ENCODE data around the gene HSF2BP. TPM values are rescaled to one million over a fixed set of nuclear protein-coding genes. Genes with fewer than 3 reads are reported as not detected.
"Not testable (repeated sequence)": the region's sequence is repeated elsewhere in the genome, so short reads cannot be mapped to it uniquely, and the experiment has no call there.

The HSF2BP gene
- total RNA-seq, 1 donor from 2014 or later: 1.0 TPM

- not testable (repeated sequence) for DNase-seq; H3K27me3 Mint-ChIP-seq (ENCODE audit: unreplicated experiment); H3K4me3 Mint-ChIP-seq (ENCODE audit: unreplicated experiment); H3K36me3 Mint-ChIP-seq (ENCODE audit: unreplicated experiment); H3K27ac Mint-ChIP-seq (ENCODE audit: unreplicated experiment); H3K9me3 Mint-ChIP-seq (ENCODE audit: unreplicated experiment); H3K4me1 Mint-ChIP-seq (ENCODE audit: low read depth, unreplicated experiment)
Measured at GRCh38 chr21:43488235-43488634, 171.1 kb downstream of the HSF2BP start.

GRCh38 chr21:43486051-43486450 is 173.2 kb downstream of the HSF2BP start:
- H3K27ac Mint-ChIP-seq (ENCODE audit: unreplicated experiment); H3K4me3 Mint-ChIP-seq (ENCODE audit: unreplicated experiment); H3K4me1 Mint-ChIP-seq (ENCODE audit: low read depth, unreplicated experiment): not testable (repeated sequence)

GRCh38 chr21:43485016-43485415 is 174.3 kb downstream of the HSF2BP start:
- not testable (repeated sequence) for H3K27me3 Mint-ChIP-seq (ENCODE audit: unreplicated experiment); H3K9me3 Mint-ChIP-seq (ENCODE audit: unreplicated experiment); H3K4me3 Mint-ChIP-seq (ENCODE audit: unreplicated experiment); H3K36me3 Mint-ChIP-seq (ENCODE audit: unreplicated experiment); DNase-seq; H3K27ac Mint-ChIP-seq (ENCODE audit: unreplicated experiment); H3K4me1 Mint-ChIP-seq (ENCODE audit: low read depth, unreplicated experiment)

More at GRCh38 chr21:43486051-43486450, 173.2 kb downstream of the HSF2BP start:
- not testable (repeated sequence) for DNase-seq; H3K36me3 Mint-ChIP-seq (ENCODE audit: unreplicated experiment); H3K27me3 Mint-ChIP-seq (ENCODE audit: unreplicated experiment); H3K9me3 Mint-ChIP-seq (ENCODE audit: unreplicated experiment)

GRCh38 chr21:43479197-43479596 is 180.1 kb downstream of the HSF2BP start:
- not testable (repeated sequence) for H3K4me3 Mint-ChIP-seq (ENCODE audit: unreplicated experiment); DNase-seq; H3K4me1 Mint-ChIP-seq (ENCODE audit: low read depth, unreplicated experiment); H3K27ac Mint-ChIP-seq (ENCODE audit: unreplicated experiment); H3K36me3 Mint-ChIP-seq (ENCODE audit: unreplicated experiment); H3K9me3 Mint-ChIP-seq (ENCODE audit: unreplicated experiment); H3K27me3 Mint-ChIP-seq (ENCODE audit: unreplicated experiment)

Small RNA genes lying within 50 kb of the gene (microRNA-seq; reads per million reads assigned to microRNA genes)
- gene MIR6070 (ENCODE audit: unreplicated experiment): not detected

Other genes starting within 250 kb of the HSF2BP start
- 14.2 TPM for gene SIK1, start 232.4 kb downstream of the HSF2BP start, total RNA-seq (ENCODE audit: unreplicated experiment)
- gene RRP1B, start 72 bp upstream of the HSF2BP start, total RNA-seq (ENCODE audit: unreplicated experiment): 41.2 TPM
- gene PDXK, start 59.6 kb upstream of the HSF2BP start, total RNA-seq (ENCODE audit: unreplicated experiment): 63.8 TPM
- gene CSTB, start 116.8 kb upstream of the HSF2BP start, total RNA-seq (ENCODE audit: unreplicated experiment): 32.7 TPM
- gene RRP1, start 130.1 kb upstream of the HSF2BP start, total RNA-seq (ENCODE audit: unreplicated experiment): 26.2 TPM
- gene AGPAT3, start 205.7 kb upstream of the HSF2BP start, total RNA-seq (ENCODE audit: unreplicated experiment): 12.6 TPM